Calu3 (cell line): ENCODE measurements around the gene KRTAP6-2. TPM values are rescaled to one million over a fixed set of nuclear protein-coding genes. Genes with fewer than 3 reads are reported as not detected.

Experiments used
- BruUV-seq: library from RNA; stranded (reverse); fragments of 400-500 nt; replicated peaks from 2 replicates; lab custom pipeline; 2021; lab: Mats Ljungman, UMichigan
- CTCF ChIA-PET: fragments of 300-600 bp; sonication (Branson Sonifier 250); formaldehyde crosslinking; loops from one replicate; lab custom pipeline; 2022; ENCODE audit warnings: antibody characterized with exemption; lab: Charles Lee
- DNase-seq: peaks from one replicate; pipeline ENCODE4 v3.0.0; 2022
- H3K27ac Mint-ChIP-seq: one replicate; pipeline ENCODE4 v1.8.0; 2022; ENCODE audit warnings: mixed read lengths; ENCODE audit not compliant: unreplicated experiment
- H3K27me3 Mint-ChIP-seq: one replicate; pipeline ENCODE4 v1.8.0; 2022; ENCODE audit warnings: mixed read lengths; ENCODE audit not compliant: unreplicated experiment
- H3K36me3 Mint-ChIP-seq: one replicate; pipeline ENCODE4 v1.8.0; 2022; ENCODE audit warnings: mild to moderate bottlenecking, moderate library complexity, mixed read lengths; ENCODE audit not compliant: insufficient read depth, unreplicated experiment
- H3K4me1 Mint-ChIP-seq: one replicate; pipeline ENCODE4 v1.8.0; 2022; ENCODE audit warnings: mild to moderate bottlenecking, low read depth, mixed read lengths; ENCODE audit not compliant: unreplicated experiment
- H3K4me3 Mint-ChIP-seq: one replicate; pipeline ENCODE4 v1.8.0; 2022; ENCODE audit warnings: mild to moderate bottlenecking, low read depth, moderate library complexity, mixed read lengths; ENCODE audit not compliant: unreplicated experiment
- H3K9me3 Mint-ChIP-seq: one replicate; pipeline ENCODE4 v1.8.0; 2022; ENCODE audit warnings: low read depth, mixed read lengths; ENCODE audit not compliant: unreplicated experiment
- intact Hi-C: fragments of 100-400 bp; cut with micrococcal nuclease; formaldehyde crosslinking; loops from one replicate; pipeline ENCODE4 v1.10.0; 2022; ENCODE audit not compliant: unreplicated experiment
- total RNA-seq: library from RNA; stranded (reverse); gene quantifications from 2 replicates; pipeline ENCODE4 v1.2.3, GENCODE V29; 2022
- TF ChIP-seq, protein P1 (sequence below): fragments of 200-600 bp; IDR thresholded peaks from one replicate; pipeline ENCODE4 v1.8.0; 2022; ENCODE audit warnings: antibody characterized with exemption; ENCODE audit not compliant: unreplicated experiment

The KRTAP6-2 gene
- total RNA-seq, 1 experiment from 2014 or later = not detected

- no TSS peak for BruUV-seq
- TF ChIP-seq, protein P1, sequence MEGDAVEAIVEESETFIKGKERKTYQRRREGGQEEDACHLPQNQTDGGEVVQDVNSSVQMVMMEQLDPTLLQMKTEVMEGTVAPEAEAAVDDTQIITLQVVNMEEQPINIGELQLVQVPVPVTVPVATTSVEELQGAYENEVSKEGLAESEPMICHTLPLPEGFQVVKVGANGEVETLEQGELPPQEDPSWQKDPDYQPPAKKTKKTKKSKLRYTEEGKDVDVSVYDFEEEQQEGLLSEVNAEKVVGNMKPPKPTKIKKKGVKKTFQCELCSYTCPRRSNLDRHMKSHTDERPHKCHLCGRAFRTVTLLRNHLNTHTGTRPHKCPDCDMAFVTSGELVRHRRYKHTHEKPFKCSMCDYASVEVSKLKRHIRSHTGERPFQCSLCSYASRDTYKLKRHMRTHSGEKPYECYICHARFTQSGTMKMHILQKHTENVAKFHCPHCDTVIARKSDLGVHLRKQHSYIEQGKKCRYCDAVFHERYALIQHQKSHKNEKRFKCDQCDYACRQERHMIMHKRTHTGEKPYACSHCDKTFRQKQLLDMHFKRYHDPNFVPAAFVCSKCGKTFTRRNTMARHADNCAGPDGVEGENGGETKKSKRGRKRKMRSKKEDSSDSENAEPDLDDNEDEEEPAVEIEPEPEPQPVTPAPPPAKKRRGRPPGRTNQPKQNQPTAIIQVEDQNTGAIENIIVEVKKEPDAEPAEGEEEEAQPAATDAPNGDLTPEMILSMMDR = no peak
- Mint-ChIP-seq H3K4me3 (no peak overlapping the region), H3K36me3 (no peaks in the 10 kb centered on the region), H3K9me3 (peaks cover 4% of the 10 kb centered on the region), H3K27ac (no peak overlapping the region), H3K27me3 (no peaks in the 10 kb centered on the region), H3K4me1 (no peaks in the 10 kb centered on the region)
- DNase-seq = no peak
- intact Hi-C loops = no loop called here
- CTCF ChIA-PET = no interaction called here
Measured at GRCh38 chr21:30580132-30580531, 18.6 kb downstream of the KRTAP6-2 start.

DNA sequence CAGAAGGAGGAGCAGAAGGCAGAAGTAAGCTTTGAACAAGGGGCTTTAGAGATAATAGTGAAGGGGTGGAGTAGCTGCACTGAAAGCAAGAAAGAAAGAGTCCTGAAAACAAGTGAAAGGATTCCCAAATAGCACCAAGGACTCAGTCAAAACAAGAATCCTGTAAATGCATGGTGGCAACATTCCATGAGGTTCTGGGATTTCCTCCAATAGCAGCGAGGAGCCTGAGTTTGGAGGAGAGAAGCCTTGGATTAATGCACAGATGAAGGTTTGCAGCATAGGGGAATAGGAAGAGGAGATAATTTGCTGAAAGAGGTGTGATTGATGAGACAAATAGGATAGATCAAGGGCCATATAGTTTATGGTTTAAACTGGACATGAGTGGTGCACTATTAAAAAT, 19.4 kb downstream of the KRTAP6-2 start:
- intact Hi-C loops = no loop called here
- H3K4me1 Mint-ChIP-seq = no peaks in the 10 kb centered on the region
- TF ChIP-seq, protein P1 = no peak
- BruUV-seq = no TSS peak
- CTCF ChIA-PET = no interaction called here
- no peaks in the 10 kb centered on the region for H3K27me3 Mint-ChIP-seq
- DNase-seq = no peak
- H3K36me3 Mint-ChIP-seq = no peaks in the 10 kb centered on the region
- H3K4me3 Mint-ChIP-seq = no peak overlapping the region
- H3K9me3 Mint-ChIP-seq = no peaks in the 10 kb centered on the region
- H3K27ac Mint-ChIP-seq = no peak overlapping the region

- Mint-ChIP-seq H3K4me1 (no peaks in the 10 kb centered on the region), H3K9me3 (peaks cover 3% of the 10 kb centered on the region), H3K27me3 (no peaks in the 10 kb centered on the region), H3K36me3 (no peaks in the 10 kb centered on the region), H3K4me3 (no peak overlapping the region), H3K27ac (no peak overlapping the region)
- intact Hi-C loops = no loop called here
- DNase-seq = no peak
- TF ChIP-seq, protein P1 = no peak
- CTCF ChIA-PET = no interaction called here
- no TSS peak for BruUV-seq
Measured at GRCh38 chr21:30577766-30578165, 20.9 kb downstream of the KRTAP6-2 start.

DNA sequence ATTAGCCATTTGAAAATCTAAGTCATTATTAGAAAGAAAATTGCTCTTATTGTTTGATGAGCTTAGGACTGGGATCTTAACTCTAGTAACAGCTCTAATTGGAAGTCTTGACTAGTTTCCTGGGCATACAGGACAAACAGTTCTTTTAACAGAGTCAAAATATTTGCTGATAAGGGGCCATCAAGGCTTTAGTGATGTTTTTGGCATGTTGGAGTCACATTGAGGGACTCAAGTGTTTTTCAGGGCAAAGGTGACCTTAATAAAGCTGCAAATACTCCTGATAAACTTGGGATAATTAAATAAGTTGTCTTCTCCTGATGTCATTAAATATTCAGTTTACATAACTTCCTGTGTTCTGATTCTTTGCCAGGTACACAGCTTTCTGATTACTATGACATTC, 31.1 kb downstream of the KRTAP6-2 start:
- no TSS peak for BruUV-seq
- Mint-ChIP-seq H3K36me3 (no peaks in the 10 kb centered on the region), H3K4me1 (no peaks in the 10 kb centered on the region), H3K9me3 (peaks cover 11% of the 10 kb centered on the region), H3K27me3 (no peaks in the 10 kb centered on the region), H3K27ac (no peak overlapping the region), H3K4me3 (no peak overlapping the region)
- CTCF ChIA-PET = no interaction called here
- intact Hi-C loops = no loop called here
- TF ChIP-seq, protein P1 = no peak
- no peak for DNase-seq
